GM18526 (cell line): ENCODE data around the gene MYO16.

Experiments
- POLR2A ChIP-seq: IDR thresholded peaks from 3 replicates; pipeline ENCODE4 v1.6.1; 2011; ENCODE audit not compliant: insufficient read length; ENCODE audit errors: extremely low read depth

Gene MYO16

DNA sequence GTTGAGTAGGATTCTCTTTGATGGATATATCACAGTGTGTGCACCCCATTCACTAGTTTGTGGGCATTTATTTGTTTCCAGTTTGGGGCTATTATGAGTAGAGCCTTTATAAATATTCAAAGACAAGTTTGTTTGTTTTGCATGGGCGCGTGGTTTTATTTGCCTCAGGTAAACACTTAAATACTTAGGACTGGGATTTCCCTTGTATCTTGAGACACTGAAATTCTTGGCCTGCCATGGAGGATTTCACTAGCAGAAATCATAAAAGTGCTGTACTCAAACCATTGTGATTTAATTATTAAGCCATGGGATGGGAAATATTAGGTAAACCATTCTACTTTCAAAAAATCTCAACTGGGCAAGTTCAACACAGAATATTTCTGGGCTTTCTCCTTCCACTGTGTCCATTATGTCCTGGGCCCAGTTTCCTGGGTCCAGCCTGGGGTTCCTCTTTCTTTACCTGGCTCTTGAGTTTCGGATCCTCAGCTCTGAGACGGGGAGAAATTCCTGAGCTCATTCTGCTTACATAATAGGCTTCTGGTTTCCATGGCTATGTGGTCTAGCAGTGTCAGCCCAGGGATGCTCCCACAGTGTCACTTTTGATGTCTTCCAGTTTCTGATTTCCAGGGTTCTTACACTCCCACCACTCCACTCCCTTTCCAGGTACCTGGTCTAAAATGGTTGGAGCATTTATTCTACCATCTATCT lies 14.4 kb downstream of the MYO16 start:
- no peak for TF ChIP-seq POLR2A

DNA sequence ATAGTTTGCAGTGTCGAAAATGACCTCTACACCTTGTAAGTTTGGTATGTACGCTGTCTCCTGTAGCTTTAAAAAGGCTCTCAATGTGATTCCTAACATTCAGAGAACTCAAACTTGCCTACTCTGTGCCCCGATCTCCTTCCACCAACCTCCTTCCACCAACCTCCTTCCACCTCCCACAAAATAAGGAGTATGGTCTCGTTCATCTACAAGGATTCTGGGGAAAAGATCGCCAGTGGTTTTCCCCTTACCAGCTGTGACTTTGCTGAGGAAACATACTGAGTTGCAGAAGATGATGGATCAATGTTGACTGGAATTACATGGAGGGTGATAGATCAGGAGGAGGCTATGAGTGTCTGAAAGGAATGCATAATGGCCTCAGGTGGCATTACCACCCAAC lies 16.0 kb downstream of the MYO16 start:
- no peak for TF ChIP-seq POLR2A

DNA sequence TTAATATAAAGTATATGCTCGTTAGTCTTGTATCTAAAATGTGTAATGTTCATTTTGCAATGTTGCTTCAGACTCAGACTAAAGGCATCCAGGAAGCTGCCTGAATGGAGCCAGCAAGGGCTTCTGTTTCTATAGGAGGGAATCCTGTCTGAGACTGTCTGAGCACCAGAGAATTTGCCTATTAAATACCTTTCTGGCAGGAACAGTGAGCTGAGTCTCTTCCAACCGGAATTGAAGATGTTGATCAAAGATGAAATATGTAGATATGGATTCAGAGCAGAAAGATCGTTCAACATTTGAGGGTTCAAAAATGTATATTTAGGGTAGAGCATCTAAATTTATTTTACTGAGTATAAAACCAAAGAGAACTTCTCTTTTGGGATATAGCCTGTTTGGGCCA lies 20.9 kb downstream of the MYO16 start:
- no peak for TF ChIP-seq POLR2A

DNA sequence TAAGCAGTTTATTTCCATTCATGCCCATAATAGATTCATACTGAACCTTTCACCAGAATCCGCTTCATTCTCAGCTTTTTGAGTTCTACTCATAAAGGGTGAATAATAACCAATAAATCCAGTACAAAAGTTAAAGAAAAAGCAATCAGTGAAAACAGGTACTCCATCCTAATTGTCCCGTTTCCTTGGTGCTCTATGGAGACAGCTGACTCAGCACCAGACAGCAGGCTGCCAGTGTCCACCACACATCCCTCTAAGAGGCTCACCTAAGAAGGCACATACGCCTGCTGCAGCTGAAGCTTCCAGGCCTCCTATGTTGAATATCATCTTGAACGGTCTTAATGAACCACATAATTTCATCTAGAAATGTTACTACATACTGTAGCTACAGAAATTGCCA lies 27.3 kb downstream of the MYO16 start:
- TF ChIP-seq POLR2A: no peak

DNA sequence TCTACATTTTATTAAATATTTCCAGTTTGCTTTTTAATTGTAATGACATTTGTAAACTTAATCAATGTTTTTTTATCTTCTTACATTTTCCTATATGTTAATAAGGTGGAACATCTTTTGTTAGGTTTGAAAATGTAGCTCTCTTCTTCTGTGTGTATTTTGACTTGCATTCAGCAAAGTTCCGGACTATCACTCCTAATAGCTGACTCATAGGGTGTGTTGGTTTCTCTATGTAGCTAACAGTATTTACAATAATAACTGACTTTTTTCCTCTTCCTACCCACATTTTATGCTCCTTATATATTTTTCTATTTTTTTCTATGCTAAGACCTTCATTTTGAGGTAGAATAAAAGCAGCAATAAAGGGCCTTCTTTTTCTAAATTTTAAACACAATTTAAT lies 28.1 kb downstream of the MYO16 start:
- no peak for TF ChIP-seq POLR2A

DNA sequence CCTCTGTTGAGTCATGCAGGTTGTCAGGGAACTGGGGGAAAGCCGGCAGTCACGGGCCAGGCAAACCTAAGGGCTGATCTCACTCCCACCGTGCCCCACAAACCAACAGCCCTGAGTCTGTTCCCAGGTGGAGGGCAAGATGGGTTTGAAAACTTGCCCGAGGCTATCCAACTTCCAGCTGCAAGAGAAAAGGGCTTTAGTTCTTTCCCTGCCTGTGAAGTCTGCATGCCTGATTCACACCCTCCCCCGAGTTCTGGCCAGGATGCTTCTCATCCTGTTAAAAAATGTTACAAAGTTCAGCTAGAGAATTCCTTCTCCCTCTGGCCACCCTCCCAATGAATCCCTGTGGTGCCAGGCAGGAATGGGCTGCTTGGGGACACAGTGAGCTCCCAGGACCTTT lies 33.1 kb downstream of the MYO16 start:
- TF ChIP-seq POLR2A: no peak

DNA sequence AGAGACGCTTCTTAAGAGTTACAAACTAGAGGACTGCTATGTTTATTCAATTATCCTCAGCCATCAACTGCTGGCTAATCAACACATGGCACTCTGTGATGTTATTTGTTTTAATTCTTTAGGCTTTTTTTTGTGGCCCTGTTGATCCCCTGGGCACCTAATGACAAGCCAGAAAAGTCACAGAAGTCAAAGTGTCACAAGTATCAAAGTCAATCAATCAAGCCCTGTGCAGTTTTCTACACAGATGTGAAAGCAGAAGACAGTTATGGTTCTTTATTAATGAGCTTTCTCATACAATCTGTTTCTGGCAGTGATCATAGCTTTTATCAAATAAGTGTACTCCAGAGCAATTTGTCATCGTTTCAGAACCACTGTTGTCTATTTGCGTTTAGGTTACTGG lies 34.3 kb downstream of the MYO16 start:
- TF ChIP-seq POLR2A: no peak

DNA sequence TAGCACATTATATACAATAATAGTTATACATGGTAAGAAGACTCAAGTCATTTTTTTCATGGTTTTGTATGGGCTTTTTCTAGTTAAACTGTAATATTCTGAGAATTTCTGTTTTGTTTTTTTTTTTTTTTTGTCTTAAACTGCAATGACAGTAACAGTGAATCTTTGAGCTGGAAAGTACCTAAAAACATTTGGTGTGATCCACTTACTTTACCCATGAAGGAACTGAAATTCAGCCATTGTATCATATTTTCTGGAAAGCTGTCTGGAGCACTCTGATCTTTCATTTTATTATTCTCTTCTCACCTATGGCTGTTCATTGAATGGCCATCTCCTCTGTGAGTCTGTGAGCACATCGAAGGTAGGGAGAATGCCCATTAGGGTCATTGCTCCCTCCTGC lies 37.8 kb downstream of the MYO16 start:
- no peak for TF ChIP-seq POLR2A

DNA sequence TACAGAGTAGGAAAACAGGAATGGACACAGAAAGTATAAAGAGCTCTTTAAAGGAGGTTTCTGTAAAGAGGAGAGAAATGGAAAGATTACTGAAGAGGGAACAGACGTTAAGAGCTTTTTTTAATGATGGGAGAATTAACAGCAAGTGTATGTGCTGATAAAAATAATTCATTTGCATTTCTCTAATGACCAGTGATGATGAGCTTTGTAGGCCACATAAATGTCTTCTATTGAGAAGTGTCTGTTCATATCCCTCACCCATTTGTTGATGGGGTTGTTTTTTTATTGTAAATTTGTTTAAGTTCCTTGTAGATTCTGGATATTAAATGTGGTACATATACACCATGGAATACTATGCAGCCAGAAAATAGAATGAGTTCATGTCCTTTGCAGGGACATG lies 40.0 kb downstream of the MYO16 start:
- TF ChIP-seq POLR2A: no peak

DNA sequence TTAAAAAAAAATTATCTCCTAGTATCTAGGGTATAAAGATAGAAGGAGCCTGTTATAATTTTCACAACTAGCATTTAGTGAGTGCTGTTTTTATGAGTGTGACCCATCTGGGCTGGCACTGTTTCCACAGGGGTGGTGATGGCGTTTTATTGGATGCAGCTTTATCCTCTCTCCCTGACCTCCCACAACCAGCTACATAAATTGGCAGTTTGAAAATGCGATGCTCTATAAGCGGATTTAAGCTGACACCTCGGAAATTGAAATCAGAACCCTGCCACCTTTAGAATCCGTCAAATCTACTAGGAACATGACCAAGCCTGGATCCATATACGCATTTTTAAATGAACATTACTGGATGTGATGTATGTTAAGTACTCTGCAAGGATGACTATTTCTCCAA lies 44.9 kb downstream of the MYO16 start:
- no peak for TF ChIP-seq POLR2A

DNA sequence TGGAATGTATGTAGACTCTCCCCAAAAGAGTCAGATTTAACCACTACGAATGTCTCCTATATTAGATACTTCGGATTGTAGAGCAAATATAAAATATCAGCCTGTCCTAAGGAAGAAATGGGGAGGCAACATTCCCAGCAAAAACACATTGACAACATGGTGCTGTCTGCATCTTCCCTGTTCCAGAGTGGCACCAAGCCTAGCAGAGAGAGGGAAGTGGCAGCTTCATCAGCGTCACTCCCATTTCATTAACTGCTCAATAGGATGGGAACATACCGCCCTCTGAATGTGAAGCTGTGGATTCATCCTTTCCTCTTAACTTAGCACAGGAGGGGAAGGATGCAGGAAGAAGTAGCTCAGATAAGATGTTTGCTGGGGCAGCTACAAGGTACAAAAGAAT lies 45.4 kb downstream of the MYO16 start:
- TF ChIP-seq POLR2A: no peak

DNA sequence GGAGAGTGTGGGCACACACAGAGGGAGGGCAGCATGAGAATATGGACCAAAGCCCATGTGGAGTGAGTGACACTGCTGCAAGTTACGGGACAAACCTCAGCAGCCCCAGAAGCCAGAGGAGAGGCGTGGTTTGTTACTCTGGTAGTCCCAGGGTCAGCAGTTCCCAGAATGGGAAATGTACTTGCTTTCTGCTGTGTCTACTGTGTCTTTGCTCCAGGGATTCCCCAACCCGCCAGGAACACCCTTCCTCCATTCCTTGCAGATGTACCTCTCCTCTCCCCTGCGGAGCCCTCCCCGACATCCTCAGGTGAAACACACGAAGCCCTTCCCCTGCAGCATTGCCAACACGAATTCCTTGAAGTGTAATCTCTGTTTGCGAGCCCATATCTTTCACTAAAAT lies 47.2 kb downstream of the MYO16 start:
- TF ChIP-seq POLR2A: no peak

DNA sequence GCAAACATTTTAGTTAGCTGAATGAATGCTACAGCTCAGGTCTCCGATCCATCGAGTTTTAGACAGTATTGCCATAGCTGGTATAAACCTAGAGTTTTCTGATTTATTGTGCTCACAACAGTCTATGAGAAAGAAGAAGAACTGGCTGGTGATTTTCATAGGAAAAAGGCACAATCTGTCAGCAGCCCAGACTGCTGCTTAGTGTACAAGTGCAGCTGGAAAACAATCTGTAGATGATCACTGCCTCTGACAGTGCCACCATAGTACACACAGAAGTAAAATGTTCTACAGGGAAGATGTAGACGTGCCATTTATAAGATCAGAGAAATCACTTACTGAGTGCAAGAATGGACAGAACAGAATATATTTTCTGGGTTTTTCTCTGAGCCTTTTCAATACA lies 48.4 kb downstream of the MYO16 start:
- TF ChIP-seq POLR2A: no peak

DNA sequence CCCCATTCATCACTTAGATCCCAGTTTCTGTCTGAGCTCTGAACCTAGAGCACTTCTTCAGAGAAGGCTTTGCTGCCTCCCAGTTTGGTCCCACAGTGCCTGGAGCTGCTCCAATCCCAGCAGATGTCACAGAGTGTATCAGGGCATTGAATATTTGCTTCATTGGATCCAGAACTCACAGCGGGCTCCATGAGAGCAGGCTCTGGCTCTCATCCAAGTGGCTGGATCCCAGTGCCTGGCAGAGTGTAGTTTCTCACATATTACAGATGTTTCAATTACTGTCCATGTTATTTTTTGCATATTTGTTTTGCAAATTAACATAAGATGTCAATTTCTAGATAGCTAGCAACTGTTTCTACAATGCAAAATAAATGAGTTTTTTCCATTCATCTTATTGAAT lies 50.6 kb downstream of the MYO16 start:
- TF ChIP-seq POLR2A: no peak

DNA sequence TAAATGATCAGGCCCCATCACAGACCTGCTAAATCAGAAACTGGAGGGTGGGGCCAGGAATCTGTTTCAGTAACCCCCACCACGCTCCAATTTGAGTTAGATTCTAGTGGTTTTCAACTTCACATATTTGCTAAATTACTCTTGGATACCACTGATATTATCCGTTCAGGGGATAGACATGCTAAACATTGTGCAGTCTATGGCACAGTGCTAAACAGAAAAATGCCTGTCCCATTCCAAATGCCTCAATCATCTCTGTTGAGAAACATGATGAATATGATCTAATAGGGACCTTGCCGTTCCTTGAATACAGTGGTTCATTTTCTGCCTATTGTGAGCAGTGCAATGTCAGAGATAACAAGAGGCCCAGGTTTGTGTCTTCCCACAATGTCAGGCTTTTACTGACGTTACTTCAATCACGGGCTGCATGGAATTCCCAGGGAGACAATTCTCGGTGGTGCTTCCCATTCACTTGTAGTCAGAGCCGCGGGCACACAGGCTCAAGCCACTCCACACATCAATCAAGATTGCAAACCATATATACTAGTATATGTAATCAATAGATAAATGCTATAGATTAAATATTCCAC lies 52.7 kb downstream of the MYO16 start:
- TF ChIP-seq POLR2A: no peak

DNA sequence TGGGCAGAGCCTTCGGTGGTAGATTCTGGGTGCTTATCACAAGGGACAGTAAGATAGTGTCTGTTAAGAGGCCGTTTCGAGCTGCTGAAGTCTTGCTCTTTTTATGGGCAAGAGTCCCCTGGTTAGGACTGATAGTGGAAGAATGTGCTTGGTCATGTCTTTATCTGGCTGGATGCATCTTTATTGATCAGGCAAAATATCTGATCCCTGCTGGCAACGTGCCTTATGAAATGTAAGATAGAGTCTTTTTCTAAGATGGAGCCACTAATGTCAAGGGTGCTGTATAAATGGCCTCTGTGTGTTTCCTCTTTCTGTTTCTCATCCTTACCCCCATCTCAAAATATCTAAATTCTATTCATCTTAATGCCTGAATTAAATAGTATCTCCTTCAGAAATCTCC lies 53.3 kb downstream of the MYO16 start:
- no peak for TF ChIP-seq POLR2A

DNA sequence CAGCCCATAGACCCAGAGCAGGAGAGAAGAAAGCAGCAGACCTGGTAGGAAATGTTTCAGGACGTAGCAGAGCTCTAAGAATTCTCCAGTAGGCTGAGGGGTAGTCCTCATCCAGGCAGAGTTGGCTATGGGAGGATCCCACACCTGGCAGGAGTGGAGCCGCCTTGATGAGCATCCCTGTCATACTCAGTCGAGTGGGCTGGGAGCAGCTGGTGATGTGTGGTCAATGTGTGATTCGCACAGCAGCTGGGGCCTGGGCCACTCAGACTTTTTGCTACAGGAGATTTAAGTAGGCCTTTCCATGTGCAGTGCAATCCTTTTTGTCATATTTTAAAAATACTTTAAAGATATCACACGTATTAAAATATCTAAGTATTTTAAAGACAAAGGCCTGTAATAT lies 56.6 kb downstream of the MYO16 start:
- no peak for TF ChIP-seq POLR2A
